Liver (tissue), 9 donors: ENCODE measurements around the gene CAMKMT. TPM values are rescaled to one million over a fixed set of nuclear protein-coding genes. Genes with fewer than 3 reads are reported as not detected.

ENCODE experiments used
- DNase-seq: peaks from one replicate; pipeline ENCODE4 v3.0.0-alpha.2; 2017; ENCODE audit warnings: low spot score
- H3K27ac ChIP-seq, 2 donors: one replicate each; pipeline ENCODE4 v1.7.0; 2013; ENCODE audit warnings: inconsistent platforms in 2 of 2, low read length in 2 of 2, control low read depth in 1 of 2, low read depth in 1 of 2, mild to moderate bottlenecking in 1 of 2
- H3K27me3 ChIP-seq, 4 donors: one replicate each; pipeline versions ENCODE4 v1.6.1 to v1.7.0; 2013; ENCODE audit warnings: low read length in 3 of 4, inconsistent platforms in 1 of 4, mild to moderate bottlenecking in 1 of 4, moderate library complexity in 1 of 4; ENCODE audit not compliant: control insufficient read depth in 4 of 4, insufficient read depth in 4 of 4
- H3K36me3 ChIP-seq, 4 donors: one replicate each; pipeline versions ENCODE4 v1.6.1 to v1.7.0; 2013; ENCODE audit warnings: low read length in 3 of 4, mild to moderate bottlenecking in 3 of 4, low read depth in 1 of 4, moderate library complexity in 1 of 4; ENCODE audit not compliant: control insufficient read depth in 4 of 4, insufficient read depth in 3 of 4
- H3K4me1 ChIP-seq, 4 donors: one replicate each; pipeline versions ENCODE4 v1.6.1 to v1.7.0; 2013; ENCODE audit warnings: low read length in 3 of 4, mild to moderate bottlenecking in 3 of 4, moderate library complexity in 1 of 4; ENCODE audit not compliant: control insufficient read depth in 4 of 4, insufficient read depth in 4 of 4
- H3K4me3 ChIP-seq, 3 donors: one replicate each; pipeline versions ENCODE4 v1.6.1 to v1.7.0; 2013; ENCODE audit warnings: low read length in 3 of 3, control low read depth in 1 of 3, low read depth in 1 of 3, mild to moderate bottlenecking in 1 of 3
- H3K9ac ChIP-seq, 2 donors: one replicate each; pipeline ENCODE4 v1.7.0; 2013; ENCODE audit warnings: low read length in 2 of 2, mild to moderate bottlenecking in 2 of 2, moderate library complexity in 2 of 2, control low read depth in 1 of 2, low read depth in 1 of 2
- H3K9me3 ChIP-seq, 4 donors: one replicate each; pipeline versions ENCODE4 v1.6.1 to v1.7.0; 2013; ENCODE audit warnings: low read length in 3 of 4; ENCODE audit not compliant: control insufficient read depth in 4 of 4
- ATF3 ChIP-seq: IDR thresholded peaks from 2 replicates; pipeline ENCODE4 v1.6.1; 2016; ENCODE audit warnings: antibody characterized with exemption
- CTCF ChIP-seq: fragments of 150-350 bp; IDR thresholded peaks from 2 replicates; pipeline ENCODE4 v1.5.1; 2017; ENCODE audit warnings: improper control_type of control experiment, low read depth, low read length; ENCODE audit not compliant: missing input control
- EGR1 ChIP-seq, 2 donors: IDR thresholded peaks; 2 replicates each; pipeline ENCODE4 v1.6.1; 2016 to 2018; ENCODE audit warnings: antibody characterized with exemption in 2 of 2, low read depth in 2 of 2
- FOXA1 ChIP-seq: IDR thresholded peaks from 2 replicates; pipeline ENCODE4 v1.6.1; 2016; ENCODE audit warnings: antibody characterized with exemption
- FOXA2 ChIP-seq: IDR thresholded peaks from 2 replicates; pipeline ENCODE4 v1.6.1; 2016; ENCODE audit warnings: antibody characterized with exemption
- GABPA ChIP-seq, 2 donors: IDR thresholded peaks in 1 of 2; conservative IDR thresholded peaks in 1 of 2; 2 replicates each; pipeline ENCODE4 v1.6.1; 2016; ENCODE audit warnings: antibody characterized with exemption in 2 of 2, mild to moderate bottlenecking in 1 of 2, moderate library complexity in 1 of 2
- HNF4A ChIP-seq, 2 donors: conservative IDR thresholded peaks; 2 replicates each; pipeline ENCODE4 v1.6.1; 2016; ENCODE audit warnings: antibody characterized with exemption in 2 of 2, mild to moderate bottlenecking in 2 of 2
- HNF4G ChIP-seq: IDR thresholded peaks from 2 replicates; pipeline ENCODE4 v1.6.1; 2016; ENCODE audit warnings: antibody characterized with exemption
- JUND ChIP-seq, 2 donors: IDR thresholded peaks; 2 replicates each; pipeline ENCODE4 v1.6.1; 2016; ENCODE audit warnings: antibody characterized with exemption in 2 of 2
- MAX ChIP-seq: IDR thresholded peaks from 2 replicates; pipeline ENCODE4 v1.6.1; 2016; ENCODE audit warnings: antibody characterized with exemption
- NR2F2 ChIP-seq: IDR thresholded peaks from 2 replicates; pipeline ENCODE4 v1.6.1; 2016; ENCODE audit warnings: antibody characterized with exemption
- RAD21 ChIP-seq, 2 donors: IDR thresholded peaks; 2 replicates each; pipeline ENCODE4 v1.6.1; 2016; ENCODE audit warnings: antibody characterized with exemption in 2 of 2, mild to moderate bottlenecking in 2 of 2
- REST ChIP-seq: IDR thresholded peaks from 2 replicates; pipeline ENCODE4 v1.6.1; 2016; ENCODE audit warnings: antibody characterized with exemption, mild to moderate bottlenecking
- RXRA ChIP-seq, 2 donors: IDR thresholded peaks; 2 replicates each; pipeline ENCODE4 v1.6.1; 2017 to 2018; ENCODE audit warnings: antibody characterized with exemption in 2 of 2, mild to moderate bottlenecking in 1 of 2
- SP1 ChIP-seq: IDR thresholded peaks from 2 replicates; pipeline ENCODE4 v1.6.1; 2018; ENCODE audit warnings: antibody characterized with exemption, mild to moderate bottlenecking
- TAF1 ChIP-seq: conservative IDR thresholded peaks from 2 replicates; pipeline ENCODE4 v1.6.1; 2016; ENCODE audit warnings: antibody characterized with exemption, mild to moderate bottlenecking
- YY1 ChIP-seq: IDR thresholded peaks from 2 replicates; pipeline ENCODE4 v1.6.1; 2016; ENCODE audit warnings: antibody characterized with exemption, mild to moderate bottlenecking
- ZBTB33 ChIP-seq: IDR thresholded peaks from 2 replicates; pipeline ENCODE4 v1.6.1; 2016; ENCODE audit warnings: antibody characterized with exemption
- WGBS: extraction: QIAGEN DNeasy Blood & Tissue Kit; methylation state at CpG from one replicate; pipeline ENCODE4 v1.1.7; 2013; 5-methylcytosine and 5-hydroxymethylcytosine counted together
- polyA plus RNA-seq, 2 donors: library from polyadenylated mRNA; stranded (reverse) in 1 of 2; unstranded in 1 of 2; fragments of 200-250 nt in 1 of 2; fragments of >200 nt in 1 of 2; fragmentation: Nextera tagmentation in 1 of 2; extraction: Ambion mirVana in 1 of 2; gene quantifications; one replicate each; pipeline versions ENCODE4 v1.2.1 to v1.2.3, GENCODE V29; 2013 to 2015
- total RNA-seq, 2 donors: library from RNA; depleted of rRNA; stranded (reverse); fragments of >200 nt; gene quantifications; one replicate each; pipeline ENCODE4 v1.2.3, GENCODE V29; 2014
- donor health status: healthy.
- donor health status: healthy.
- donor health status: healthy.
- donor health status: healthy.
- donor health status: healthy.

The CAMKMT gene
- total and polyA plus RNA-seq, 4 donors: 1.5 to 12.7 (median 7.1) TPM

- DNase-seq: no peak
- Histone ChIP-seq H3K27ac (no peak overlapping the region), H3K27me3 (no peaks in the 10 kb centered on the region), H3K4me3 (no peak overlapping the region), H3K9me3 (no peaks in the 10 kb centered on the region), H3K9ac (no peak overlapping the region), H3K36me3 (no peaks in the 10 kb centered on the region), H3K4me1 (no peaks in the 10 kb centered on the region)
- no peak for TF ChIP-seq CTCF
- TF ChIP-seq FOXA1: no peak
- no peak for TF ChIP-seq GABPA (IDR thresholded peaks at IDR 0.05 in 1 of 2, conservative IDR thresholded peaks at IDR 0.05 in 1 of 2)
- no peak for TF ChIP-seq RXRA (IDR thresholded peaks at IDR 0.05)
- no peak for TF ChIP-seq SP1
- TF ChIP-seq ATF3: no peak
- TF ChIP-seq FOXA2: no peak
- no peak for TF ChIP-seq TAF1
- no peak for TF ChIP-seq NR2F2
- no peak for TF ChIP-seq JUND (IDR thresholded peaks at IDR 0.05)
- TF ChIP-seq YY1: no peak
- TF ChIP-seq RAD21 (IDR thresholded peaks at IDR 0.05): no peak
- TF ChIP-seq REST: no peak
- no peak for TF ChIP-seq HNF4G
- TF ChIP-seq ZBTB33: no peak
- no peak for TF ChIP-seq EGR1 (IDR thresholded peaks at IDR 0.05; ENCODE audit: low read depth in 2 of 2)
- no peak for TF ChIP-seq HNF4A (conservative IDR thresholded peaks at IDR 0.05)
- TF ChIP-seq MAX: no peak
- 93% methylated on average over 4 of the region's 4 CpGs for WGBS
Observed at GRCh38 chr2:44679990-44680389, 318.2 kb downstream of the CAMKMT start.
